Tibial nerve (tissue), 4 donors: ENCODE results near the gene ORM1. TPM values are rescaled to one million over a fixed set of nuclear protein-coding genes. Genes with fewer than 3 reads are reported as not detected.

ENCODE experiments used
- DNase-seq, 2 donors: peaks; one replicate each; pipeline ENCODE4 v3.0.0-alpha.2; 2019; ENCODE audit warnings: low spot score in 2 of 2
- H3K27ac ChIP-seq, 4 donors: fragments of 200-600 bp; sonication (generic) in 3 of 4; one replicate each; pipeline ENCODE4 v1.5.1; 2017 to 2019; ENCODE audit warnings: mild to moderate bottlenecking in 1 of 4
- H3K27me3 ChIP-seq, 2 donors: fragments of 200-600 bp; sonication (generic) in 1 of 2; one replicate each; pipeline versions ENCODE4 v1.5.1 to v1.6.0; 2017 to 2019
- H3K36me3 ChIP-seq, 3 donors: fragments of 200-600 bp; sonication (generic); one replicate each; pipeline ENCODE4 v1.5.1; 2018 to 2019
- H3K4me1 ChIP-seq, 4 donors: fragments of 200-600 bp; sonication (generic) in 3 of 4; one replicate each; pipeline ENCODE4 v1.5.1; 2017 to 2019
- H3K4me3 ChIP-seq, 4 donors: fragments of 200-600 bp; sonication (generic) in 3 of 4; one replicate each; pipeline ENCODE4 v1.5.1; 2017 to 2019; ENCODE audit warnings: mild to moderate bottlenecking in 1 of 4, moderate library complexity in 1 of 4
- H3K9me3 ChIP-seq, 4 donors: fragments of 200-600 bp; sonication (generic) in 3 of 4; one replicate each; pipeline ENCODE4 v1.5.1; 2017 to 2019
- CTCF ChIP-seq, 5 experiments: fragments of 200-600 bp in 3 of 5; fragments of 450-650 bp in 2 of 5; sonication (generic) in 3 of 5; IDR thresholded peaks; one replicate each; pipeline ENCODE4 v1.5.1; 2016 to 2019; ENCODE audit warnings: antibody characterized with exemption in 5 of 5, mild to moderate bottlenecking in 3 of 5, moderate library complexity in 2 of 5
- EP300 ChIP-seq, 2 donors: sonication (generic); formaldehyde crosslinking; IDR thresholded peaks; one replicate each; pipeline ENCODE4 v1.6.1; 2017; ENCODE audit warnings: antibody characterized with exemption in 2 of 2, mild to moderate bottlenecking in 1 of 2
- POLR2A ChIP-seq, 2 donors: fragments of 450-650 bp; IDR thresholded peaks; one replicate each; pipeline ENCODE4 v1.6.1; 2017; ENCODE audit warnings: antibody characterized with exemption in 2 of 2, mild to moderate bottlenecking in 2 of 2, moderate library complexity in 2 of 2
- WGBS, 2 donors: methylation state at CpG; one replicate each; pipeline ENCODE4 v1.1.5; 2018; 5-methylcytosine and 5-hydroxymethylcytosine counted together
- total RNA-seq, 4 donors: library from RNA; depleted of rRNA; stranded (reverse); fragments of >200 nt; gene quantifications; one replicate each; pipeline ENCODE4 v1.1.0, GENCODE V29; 2016

Gene ORM1
- total RNA-seq, 4 donors from 2014 or later, result not detected

- Histone ChIP-seq H3K27me3 (no peaks in the 10 kb centered on the region), H3K4me3 (no peak overlapping the region), H3K9me3 (no peaks in the 10 kb centered on the region), H3K27ac (peak overlapping the region in 1 of 4 donors; percentile 39), H3K36me3 (peaks cover 0 to 43% (median 0%) of the 10 kb centered on the region in 3 donors), H3K4me1 (peaks cover 0 to 5% (median 0%) of the 10 kb centered on the region in 4 donors)
- 78 to 84% methylated on average over 14 to 15 of the region's 15 CpGs for WGBS, 2 donors
- DNase-seq, result peak in 1 of 2 donors; percentile 5
- TF ChIP-seq EP300 (IDR thresholded peaks at IDR 0.05) (no peak), CTCF (IDR thresholded peaks at IDR 0.05) (no peak), POLR2A (IDR thresholded peaks at IDR 0.05) (no peak)
Measured at GRCh38 chr9:114287763-114288192, 35.1 kb upstream of the ORM1 start.

GRCh38 chr9:114288193-114289091, 34.5 kb upstream of the ORM1 start:
- TF ChIP-seq EP300 (IDR thresholded peaks at IDR 0.05), result no peak
- TF ChIP-seq CTCF (IDR thresholded peaks at IDR 0.05), result no peak
- TF ChIP-seq POLR2A (IDR thresholded peaks at IDR 0.05), result no peak
- Histone ChIP-seq H3K9me3 (no peaks in the 10 kb centered on the region), H3K36me3 (peaks cover 0 to 48% (median 0%) of the 10 kb centered on the region in 3 donors), H3K4me3 (no peak overlapping the region), H3K4me1 (peaks cover 0 to 5% (median 0%) of the 10 kb centered on the region in 4 donors), H3K27me3 (no peaks in the 10 kb centered on the region), H3K27ac (peak overlapping the region in 1 of 4 donors; percentile 39)
- peak in 1 of 2 donors; percentile 11 for DNase-seq
- WGBS, 2 donors, result 61 to 67% methylated on average over 21 to 23 of the region's 23 CpGs

GRCh38 chr9:114289106-114289505, 33.8 kb upstream of the ORM1 start:
- TF ChIP-seq CTCF (IDR thresholded peaks at IDR 0.05) (no peak), EP300 (IDR thresholded peaks at IDR 0.05) (no peak), POLR2A (IDR thresholded peaks at IDR 0.05) (no peak)
- 84 to 89% methylated on average over 12 to 13 of the region's 13 CpGs for WGBS, 2 donors
- no peaks in the 10 kb centered on the region for H3K27me3 ChIP-seq
- H3K9me3 ChIP-seq, result no peaks in the 10 kb centered on the region
- DNase-seq, result peak in 1 of 2 donors; percentile 5
- no peak overlapping the region for H3K27ac ChIP-seq
- H3K4me1 ChIP-seq, result peaks cover 0 to 5% (median 0%) of the 10 kb centered on the region in 4 donors
- no peak overlapping the region for H3K4me3 ChIP-seq
- peaks cover 0 to 48% (median 0%) of the 10 kb centered on the region in 3 donors for H3K36me3 ChIP-seq

GRCh38 chr9:114289571-114290481, 33.1 kb upstream of the ORM1 start:
- 80 to 87% methylated on average over 13 of the region's 13 CpGs for WGBS, 2 donors
- Histone ChIP-seq H3K4me3 (no peak overlapping the region), H3K4me1 (peaks cover 0 to 5% (median 0%) of the 10 kb centered on the region in 4 donors), H3K27ac (peak overlapping the region in 1 of 4 donors; percentile 30), H3K36me3 (peaks cover 0 to 48% (median 0%) of the 10 kb centered on the region in 3 donors), H3K9me3 (peaks cover 0 to 4% (median 1%) of the 10 kb centered on the region in 4 donors), H3K27me3 (no peaks in the 10 kb centered on the region)
- TF ChIP-seq POLR2A (IDR thresholded peaks at IDR 0.05) (no peak), CTCF (IDR thresholded peaks at IDR 0.05) (no peak), EP300 (IDR thresholded peaks at IDR 0.05) (no peak)
- peak in 1 of 2 donors; percentile 7 for DNase-seq
